C4-2B (cell line): ENCODE results near the gene ADPRH.

ENCODE experiments used
- CTCF ChIP-seq: fragments of 450-650 bp; conservative IDR thresholded peaks from 2 replicates; pipeline ENCODE4 v1.5.1; 2017; ENCODE audit warnings: mild to moderate bottlenecking
- ZFX ChIP-seq: fragments of 450-650 bp; IDR thresholded peaks from 2 replicates; pipeline ENCODE4 v1.6.1; 2017

GRCh38 chr3:119588112-119588511 lies 8.8 kb downstream of the ADPRH start:
- TF ChIP-seq CTCF = no peak
- no peak for TF ChIP-seq ZFX
